ENCODE results near the gene ING4.

DNA sequence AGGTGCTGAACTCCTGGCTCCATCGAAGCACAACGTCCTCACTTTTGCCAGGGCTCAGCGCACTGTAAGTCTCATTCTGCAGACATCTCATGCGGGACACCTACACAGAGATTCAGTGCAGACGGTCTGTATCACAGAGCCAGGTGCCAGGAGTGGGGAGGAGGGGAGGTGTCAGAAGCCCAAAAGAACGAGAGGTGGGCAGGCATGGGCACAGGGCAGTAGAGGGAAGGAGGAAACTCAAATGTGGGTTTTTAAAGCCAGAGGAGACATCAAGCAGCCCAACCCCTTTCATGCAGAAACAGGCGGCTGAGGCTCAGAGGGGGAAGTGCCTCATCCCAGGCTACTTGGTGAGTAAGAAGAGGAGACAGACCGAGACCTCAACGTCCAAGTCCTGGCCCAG is 24.6 kb downstream of the ING4 start:
- TF ChIP-seq, protein P1, sequence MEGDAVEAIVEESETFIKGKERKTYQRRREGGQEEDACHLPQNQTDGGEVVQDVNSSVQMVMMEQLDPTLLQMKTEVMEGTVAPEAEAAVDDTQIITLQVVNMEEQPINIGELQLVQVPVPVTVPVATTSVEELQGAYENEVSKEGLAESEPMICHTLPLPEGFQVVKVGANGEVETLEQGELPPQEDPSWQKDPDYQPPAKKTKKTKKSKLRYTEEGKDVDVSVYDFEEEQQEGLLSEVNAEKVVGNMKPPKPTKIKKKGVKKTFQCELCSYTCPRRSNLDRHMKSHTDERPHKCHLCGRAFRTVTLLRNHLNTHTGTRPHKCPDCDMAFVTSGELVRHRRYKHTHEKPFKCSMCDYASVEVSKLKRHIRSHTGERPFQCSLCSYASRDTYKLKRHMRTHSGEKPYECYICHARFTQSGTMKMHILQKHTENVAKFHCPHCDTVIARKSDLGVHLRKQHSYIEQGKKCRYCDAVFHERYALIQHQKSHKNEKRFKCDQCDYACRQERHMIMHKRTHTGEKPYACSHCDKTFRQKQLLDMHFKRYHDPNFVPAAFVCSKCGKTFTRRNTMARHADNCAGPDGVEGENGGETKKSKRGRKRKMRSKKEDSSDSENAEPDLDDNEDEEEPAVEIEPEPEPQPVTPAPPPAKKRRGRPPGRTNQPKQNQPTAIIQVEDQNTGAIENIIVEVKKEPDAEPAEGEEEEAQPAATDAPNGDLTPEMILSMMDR (IDR thresholded peaks at IDR 0.05; ENCODE audit: low read depth, low read length, missing input control), result no peak
- TF ChIP-seq RAD21 (IDR thresholded peaks at IDR 0.05), result no peak

All from liver (tissue), 3 donors.